Measurements from ENCODE around the gene CD164L2.

The CD164L2 gene

GRCh38 chr1:27330786-27331185 is 52.3 kb downstream of the CD164L2 start:
- no peak overlapping the region for H3K4me2 ChIP-seq (ENCODE audit: low read length, poor library complexity, severe bottlenecking)
- H2BK15ac ChIP-seq (ENCODE audit: low read depth, poor library complexity, severe bottlenecking) = no peak overlapping the region
- H2AK5ac ChIP-seq (ENCODE audit: low read length, severe bottlenecking) = no peak overlapping the region
- no peak overlapping the region for H3K9ac ChIP-seq (ENCODE audit: low read length)
- no peak overlapping the region for H4K91ac ChIP-seq (ENCODE audit: low read length)
- no peak overlapping the region for H2BK120ac ChIP-seq (ENCODE audit: low read depth, low read length)
- peaks cover 29% of the 10 kb centered on the region for H3K79me1 ChIP-seq (replicated peaks; ENCODE audit: low read length, poor library complexity, severe bottlenecking)
- no peak overlapping the region for H3K4me3 ChIP-seq (ENCODE audit: insufficient read depth in 1 of 2, low read depth in 1 of 2, low read length in 2 of 2)
- H3K4ac ChIP-seq (ENCODE audit: low read depth in 1 of 2, low read length in 2 of 2) = no peak overlapping the region
- H3K27me3 ChIP-seq (ENCODE audit: control insufficient read depth in 1 of 2, insufficient read depth in 1 of 2, low read length in 2 of 2) = no peaks in the 10 kb centered on the region
- H3K36me3 ChIP-seq (ENCODE audit: control insufficient read depth in 1 of 2, insufficient read depth in 2 of 2, low read depth in 1 of 2, low read length in 2 of 2) = peaks cover 64 to 79% of the 10 kb centered on the region in 2 experiments
- no peak for DNase-seq
- no peaks in the 10 kb centered on the region for H3K9me3 ChIP-seq (ENCODE audit: control insufficient read depth, low read length)
- 91% methylated on average over 7 of the region's 8 CpGs for WGBS
- no peak overlapping the region for H2BK5ac ChIP-seq (ENCODE audit: low read depth, low read length, poor library complexity, severe bottlenecking)
- no peak overlapping the region for H3K14ac ChIP-seq (ENCODE audit: low read length in 2 of 2)
- no peak overlapping the region for H3K27ac ChIP-seq (ENCODE audit: low read length, poor library complexity, severe bottlenecking)
- H2AFZ ChIP-seq (ENCODE audit: low read depth, low read length) = no peak overlapping the region
- no peak overlapping the region for H4K8ac ChIP-seq (ENCODE audit: low read length)
- peaks cover 8% of the 10 kb centered on the region for H3K4me1 ChIP-seq (ENCODE audit: control insufficient read depth, insufficient read depth, low read depth, low read length)
- no peak overlapping the region for H2BK12ac ChIP-seq (ENCODE audit: low read length in 2 of 2)
- H3K23ac ChIP-seq (ENCODE audit: low read length in 2 of 2) = no peak overlapping the region
- no peak overlapping the region for H3K18ac ChIP-seq (ENCODE audit: low read depth in 1 of 2, low read length in 2 of 2)

Measured in mesenchymal stem cell (in vitro differentiated cells and primary cell).